ENCODE measurements around the gene OR3A3.
"Not testable (repeated sequence)": the region's sequence is repeated elsewhere in the genome, so short reads cannot be mapped to it uniquely, and the experiment has no call there.

Gene OR3A3

GRCh38 chr17:3440451-3440850 lies 29.3 kb downstream of the OR3A3 start:
- no peak overlapping the region for H2BK5ac ChIP-seq (ENCODE audit: low read length)
- H3K27ac ChIP-seq (ENCODE audit: low read depth, low read length), result no peak overlapping the region
- no peaks in the 10 kb centered on the region for H3K4me1 ChIP-seq (ENCODE audit: control insufficient read depth, low read depth, low read length)
- no peaks in the 10 kb centered on the region for H3K36me3 ChIP-seq (ENCODE audit: control insufficient read depth, insufficient read depth, low read length)
- no CpG with 5 or more reads among the region's 2 CpGs for WGBS (ENCODE audit: extremely low coverage, insufficient coverage, low lambda C conversion rate)
- no peak overlapping the region for H3K4me2 ChIP-seq (ENCODE audit: low read length)
- no peak overlapping the region for H3K4me3 ChIP-seq (ENCODE audit: low read length)
- no peak overlapping the region for H2AK5ac ChIP-seq (ENCODE audit: low read length)
- H4K8ac ChIP-seq (ENCODE audit: low read depth, low read length), result no peak overlapping the region
- no peak overlapping the region for H2BK120ac ChIP-seq (ENCODE audit: low read depth, low read length)
- H3K27me3 ChIP-seq (ENCODE audit: insufficient read depth, low read length, poor library complexity), result no peaks in the 10 kb centered on the region
- no peak overlapping the region for H4K5ac ChIP-seq (ENCODE audit: low read length)
- H3K23ac ChIP-seq (ENCODE audit: low read length), result no peak overlapping the region
- H3K9ac ChIP-seq (ENCODE audit: low read length), result no peak overlapping the region
- H3K79me1 ChIP-seq (ENCODE audit: low read length), result no peaks in the 10 kb centered on the region
- H3K4ac ChIP-seq (ENCODE audit: low read depth, low read length), result no peak overlapping the region
- H3K79me2 ChIP-seq (ENCODE audit: control insufficient read depth, insufficient read depth, low read length), result no peaks in the 10 kb centered on the region
- H3K56ac ChIP-seq (ENCODE audit: low read length), result no peak overlapping the region
- no peak overlapping the region for H3K18ac ChIP-seq (ENCODE audit: low read length)
- no peak overlapping the region for H2BK15ac ChIP-seq (replicated peaks; ENCODE audit: low read depth)
- no peak for DNase-seq

DNA sequence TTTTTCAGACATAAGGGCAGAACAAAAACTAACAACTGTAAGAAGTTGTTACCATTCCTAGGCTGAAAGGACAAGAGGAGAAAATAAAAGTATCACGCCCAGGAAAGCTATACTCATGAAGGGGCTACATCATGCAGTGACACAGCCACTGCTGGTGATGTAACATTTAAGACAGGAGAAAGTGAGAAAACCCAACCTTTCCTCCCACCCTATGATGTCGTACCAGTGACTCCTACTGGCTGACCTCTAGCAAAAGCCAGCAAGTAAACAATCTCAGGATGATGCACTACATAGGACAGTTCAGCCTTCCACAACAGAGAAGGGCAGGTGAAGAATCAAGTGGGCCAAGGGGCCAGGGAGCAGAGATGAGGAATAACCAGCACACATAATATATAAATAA lies 36.5 kb downstream of the OR3A3 start:
- H2BK15ac ChIP-seq (replicated peaks; ENCODE audit: low read depth), result no peak overlapping the region
- DNase-seq, result peak; percentile 85
- WGBS (ENCODE audit: extremely low coverage, insufficient coverage, low lambda C conversion rate), result no CpG with 5 or more reads among the region's 2 CpGs

GRCh38 chr17:3448059-3448665 lies 37.0 kb downstream of the OR3A3 start:
- Histone ChIP-seq H3K4me2 (ENCODE audit: low read length) (no peak overlapping the region), H3K27me3 (ENCODE audit: insufficient read depth, low read length, poor library complexity) (no peaks in the 10 kb centered on the region), H3K9ac (ENCODE audit: low read length) (no peak overlapping the region), H3K4me1 (ENCODE audit: control insufficient read depth, low read depth, low read length) (no peaks in the 10 kb centered on the region), H3K18ac (ENCODE audit: low read length) (no peak overlapping the region), H3K79me2 (ENCODE audit: control insufficient read depth, insufficient read depth, low read length) (no peaks in the 10 kb centered on the region), H2AK5ac (ENCODE audit: low read length) (no peak overlapping the region), H3K4me3 (ENCODE audit: low read length) (no peak overlapping the region), H3K27ac (ENCODE audit: low read depth, low read length) (no peak overlapping the region), H2BK5ac (ENCODE audit: low read length) (no peak overlapping the region), H2BK15ac (replicated peaks; ENCODE audit: low read depth) (no peak overlapping the region), H2BK120ac (ENCODE audit: low read depth, low read length) (no peak overlapping the region), H3K79me1 (ENCODE audit: low read length) (no peaks in the 10 kb centered on the region), H4K5ac (ENCODE audit: low read length) (no peak overlapping the region), H3K23ac (ENCODE audit: low read length) (no peak overlapping the region), H3K56ac (ENCODE audit: low read length) (no peak overlapping the region), H3K4ac (ENCODE audit: low read depth, low read length) (no peak overlapping the region), H4K8ac (ENCODE audit: low read depth, low read length) (no peak overlapping the region), H3K36me3 (ENCODE audit: control insufficient read depth, insufficient read depth, low read length) (no peaks in the 10 kb centered on the region)
- no peak for DNase-seq
- no CpG with 5 or more reads among the region's 2 CpGs for WGBS (ENCODE audit: extremely low coverage, insufficient coverage, low lambda C conversion rate)

More for the DNA sequence above, 36.5 kb downstream of the OR3A3 start:
- no peak overlapping the region for H3K27ac ChIP-seq (ENCODE audit: low read depth, low read length)
- H3K9ac ChIP-seq (ENCODE audit: low read length), result no peak overlapping the region
- H3K79me2 ChIP-seq (ENCODE audit: control insufficient read depth, insufficient read depth, low read length), result no peaks in the 10 kb centered on the region
- no peak overlapping the region for H4K5ac ChIP-seq (ENCODE audit: low read length)
- H2BK5ac ChIP-seq (ENCODE audit: low read length), result no peak overlapping the region
- no peaks in the 10 kb centered on the region for H3K79me1 ChIP-seq (ENCODE audit: low read length)
- H3K4me3 ChIP-seq (ENCODE audit: low read length), result no peak overlapping the region
- H4K8ac ChIP-seq (ENCODE audit: low read depth, low read length), result no peak overlapping the region
- H3K4ac ChIP-seq (ENCODE audit: low read depth, low read length), result no peak overlapping the region
- H3K56ac ChIP-seq (ENCODE audit: low read length), result no peak overlapping the region
- no peak overlapping the region for H3K4me2 ChIP-seq (ENCODE audit: low read length)
- no peak overlapping the region for H2BK120ac ChIP-seq (ENCODE audit: low read depth, low read length)
- H3K18ac ChIP-seq (ENCODE audit: low read length), result no peak overlapping the region
- no peaks in the 10 kb centered on the region for H3K27me3 ChIP-seq (ENCODE audit: insufficient read depth, low read length, poor library complexity)
- no peak overlapping the region for H3K23ac ChIP-seq (ENCODE audit: low read length)
- H3K4me1 ChIP-seq (ENCODE audit: control insufficient read depth, low read depth, low read length), result no peaks in the 10 kb centered on the region
- no peaks in the 10 kb centered on the region for H3K36me3 ChIP-seq (ENCODE audit: control insufficient read depth, insufficient read depth, low read length)
- H2AK5ac ChIP-seq (ENCODE audit: low read length), result no peak overlapping the region

- H2BK5ac ChIP-seq (ENCODE audit: low read length); DNase-seq; H3K4me2 ChIP-seq (ENCODE audit: low read length); H4K5ac ChIP-seq (ENCODE audit: low read length); H2AK5ac ChIP-seq (ENCODE audit: low read length); H3K27me3 ChIP-seq (ENCODE audit: insufficient read depth, low read length, poor library complexity); H3K36me3 ChIP-seq (ENCODE audit: control insufficient read depth, insufficient read depth, low read length); H3K4ac ChIP-seq (ENCODE audit: low read depth, low read length); H2BK120ac ChIP-seq (ENCODE audit: low read depth, low read length); H3K4me3 ChIP-seq (ENCODE audit: low read length); H3K18ac ChIP-seq (ENCODE audit: low read length); H3K79me1 ChIP-seq (ENCODE audit: low read length); H3K79me2 ChIP-seq (ENCODE audit: control insufficient read depth, insufficient read depth, low read length); H2BK15ac ChIP-seq (replicated peaks; ENCODE audit: low read depth); H3K23ac ChIP-seq (ENCODE audit: low read length); H3K27ac ChIP-seq (ENCODE audit: low read depth, low read length); H3K4me1 ChIP-seq (ENCODE audit: control insufficient read depth, low read depth, low read length); H3K56ac ChIP-seq (ENCODE audit: low read length); H4K8ac ChIP-seq (ENCODE audit: low read depth, low read length); H3K9ac ChIP-seq (ENCODE audit: low read length): not testable (repeated sequence)
- WGBS (ENCODE audit: extremely low coverage, insufficient coverage, low lambda C conversion rate), result no CpG with 5 or more reads among the region's 1 CpG
Observed at GRCh38 chr17:3466355-3466754, 55.2 kb downstream of the OR3A3 start.

DNA sequence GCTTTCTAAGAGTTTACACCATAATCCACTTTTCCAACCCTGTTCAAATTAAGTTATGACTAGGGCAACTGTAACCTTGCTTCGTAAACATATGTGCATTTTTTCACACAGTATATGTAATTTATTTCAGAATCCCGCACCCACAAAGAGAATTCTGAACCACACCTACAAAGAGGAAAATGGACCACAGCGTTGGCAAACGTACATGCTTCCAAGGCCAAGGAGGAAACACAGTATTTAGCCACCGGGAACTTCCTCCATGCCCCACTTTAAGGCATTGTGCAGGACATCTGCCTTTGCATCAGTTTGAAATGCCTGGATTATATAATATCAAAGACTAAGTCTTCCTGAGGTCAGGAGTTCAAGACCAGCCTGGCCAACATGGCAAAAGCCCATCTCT lies 58.4 kb downstream of the OR3A3 start:
- H3K79me2 ChIP-seq (ENCODE audit: control insufficient read depth, insufficient read depth, low read length), result no peaks in the 10 kb centered on the region
- no peak overlapping the region for H2AK5ac ChIP-seq (ENCODE audit: low read length)
- no CpG with 5 or more reads among the region's 5 CpGs for WGBS (ENCODE audit: extremely low coverage, insufficient coverage, low lambda C conversion rate)
- no peaks in the 10 kb centered on the region for H3K36me3 ChIP-seq (ENCODE audit: control insufficient read depth, insufficient read depth, low read length)
- H4K8ac ChIP-seq (ENCODE audit: low read depth, low read length), result no peak overlapping the region
- no peak overlapping the region for H2BK15ac ChIP-seq (replicated peaks; ENCODE audit: low read depth)
- no peak overlapping the region for H4K5ac ChIP-seq (ENCODE audit: low read length)
- H3K4me3 ChIP-seq (ENCODE audit: low read length), result no peak overlapping the region
- no peak overlapping the region for H2BK5ac ChIP-seq (ENCODE audit: low read length)
- H3K4ac ChIP-seq (ENCODE audit: low read depth, low read length), result no peak overlapping the region
- no peaks in the 10 kb centered on the region for H3K4me1 ChIP-seq (ENCODE audit: control insufficient read depth, low read depth, low read length)
- DNase-seq, result no peak
- no peak overlapping the region for H3K18ac ChIP-seq (ENCODE audit: low read length)
- no peak overlapping the region for H3K27ac ChIP-seq (ENCODE audit: low read depth, low read length)
- no peak overlapping the region for H2BK120ac ChIP-seq (ENCODE audit: low read depth, low read length)
- no peak overlapping the region for H3K9ac ChIP-seq (ENCODE audit: low read length)
- no peak overlapping the region for H3K4me2 ChIP-seq (ENCODE audit: low read length)
- H3K56ac ChIP-seq (ENCODE audit: low read length), result no peak overlapping the region
- no peak overlapping the region for H3K23ac ChIP-seq (ENCODE audit: low read length)
- no peaks in the 10 kb centered on the region for H3K27me3 ChIP-seq (ENCODE audit: insufficient read depth, low read length, poor library complexity)
- no peaks in the 10 kb centered on the region for H3K79me1 ChIP-seq (ENCODE audit: low read length)

GRCh38 chr17:3471599-3471998 lies 60.4 kb downstream of the OR3A3 start, which contains the start of gene SPATA22:
TSS of gene SPATA22 (minus strand) at chr17:3471819. CDS start at chr17:3469325, 2,494 bp downstream.
- H3K79me2 ChIP-seq (ENCODE audit: control insufficient read depth, insufficient read depth, low read length), result no peaks in the 10 kb centered on the region
- H3K4me3 ChIP-seq (ENCODE audit: low read length), result no peak within 1 kb of the TSS
- H3K27me3 ChIP-seq (ENCODE audit: insufficient read depth, low read length, poor library complexity), result no peaks in the 10 kb centered on the region
- H2BK120ac ChIP-seq (ENCODE audit: low read depth, low read length), result no peak within 1 kb of the TSS
- H3K27ac ChIP-seq (ENCODE audit: low read depth, low read length), result no peak within 1 kb of the TSS
- no peak within 1 kb of the TSS for H2BK15ac ChIP-seq (replicated peaks; ENCODE audit: low read depth)
- H3K56ac ChIP-seq (ENCODE audit: low read length), result no peak within 1 kb of the TSS
- WGBS (ENCODE audit: extremely low coverage, insufficient coverage, low lambda C conversion rate), result no CpG with 5 or more reads among the region's 38 CpGs
- no peaks in the 10 kb centered on the region for H3K79me1 ChIP-seq (ENCODE audit: low read length)
- no peaks in the 10 kb centered on the region for H3K36me3 ChIP-seq (ENCODE audit: control insufficient read depth, insufficient read depth, low read length)
- H2AK5ac ChIP-seq (ENCODE audit: low read length), result no peak within 1 kb of the TSS
- H3K4me2 ChIP-seq (ENCODE audit: low read length), result no peak within 1 kb of the TSS
- H3K4me1 ChIP-seq (ENCODE audit: control insufficient read depth, low read depth, low read length), result no peaks in the 10 kb centered on the region
- DNase-seq, result no peak
- H3K23ac ChIP-seq (ENCODE audit: low read length), result no peak within 1 kb of the TSS
- no peak within 1 kb of the TSS for H3K9ac ChIP-seq (ENCODE audit: low read length)
- no peak within 1 kb of the TSS for H4K5ac ChIP-seq (ENCODE audit: low read length)
- no peak within 1 kb of the TSS for H4K8ac ChIP-seq (ENCODE audit: low read depth, low read length)
- no peak within 1 kb of the TSS for H3K18ac ChIP-seq (ENCODE audit: low read length)
- no peak within 1 kb of the TSS for H2BK5ac ChIP-seq (ENCODE audit: low read length)
- no peak within 1 kb of the TSS for H3K4ac ChIP-seq (ENCODE audit: low read depth, low read length)

Measured in mesendoderm (in vitro differentiated cells).